ENCODE results near the gene CTSZ. TPM values are rescaled to one million over a fixed set of nuclear protein-coding genes. Genes with fewer than 3 reads are reported as not detected.
"Not testable (repeated sequence)": the region's sequence is repeated elsewhere in the genome, so short reads cannot be mapped to it uniquely, and the experiment has no call there.

CTSZ gene
- total RNA-seq, 2 experiments from 2014 or later: 14.7 to 17.7 TPM

DNA sequence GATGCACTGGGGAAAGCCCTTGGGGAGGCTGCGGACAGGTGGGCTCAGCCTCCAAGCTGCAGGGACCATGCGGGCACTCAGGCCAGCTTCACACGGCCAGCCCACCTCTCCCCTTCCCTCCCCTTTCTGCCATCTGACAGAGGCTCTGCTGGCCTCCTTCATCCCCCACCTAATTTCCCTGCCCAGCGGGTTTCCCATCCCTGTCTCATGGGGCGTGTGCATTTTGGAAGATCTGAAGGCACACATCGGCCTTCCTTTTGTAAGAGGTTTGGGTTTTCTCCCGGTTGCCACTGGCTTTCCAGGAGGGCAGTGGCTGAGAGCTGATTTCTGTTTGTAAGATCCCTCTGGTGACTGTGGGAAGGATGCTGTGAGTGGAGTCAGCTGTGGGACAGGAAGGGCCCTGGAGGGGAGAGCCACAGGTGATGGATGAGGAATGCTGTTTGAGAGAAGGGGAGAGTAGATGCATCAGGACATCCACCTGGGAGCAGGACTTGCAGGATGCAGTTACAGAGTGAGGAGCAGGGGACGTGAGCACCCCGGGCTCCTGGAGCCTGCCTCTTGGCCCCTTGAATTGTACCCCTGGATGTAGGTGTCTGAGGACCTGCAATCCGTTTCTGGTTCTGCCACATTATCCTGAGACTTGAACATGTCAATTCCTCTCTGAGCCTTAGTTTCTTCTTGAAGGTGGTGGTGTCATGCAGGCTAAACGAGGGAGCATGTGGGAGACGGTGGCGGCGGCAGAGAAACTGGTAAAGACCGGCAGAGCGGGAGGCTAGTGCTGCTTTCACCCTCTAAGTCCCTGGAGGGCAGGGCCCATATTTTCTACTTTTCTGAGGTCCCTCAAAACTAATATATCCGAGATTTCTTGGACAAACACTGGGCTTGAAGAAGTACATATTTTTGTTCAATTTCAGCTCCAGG, 6.2 kb upstream of the CTSZ start:
- ChIA-PET CTCF (no interaction called here), POLR2A (no interaction called here)
- Mint-ChIP-seq H3K4me1 (ENCODE audit: low read depth) (peaks cover 44% of the 10 kb centered on the region), H3K27ac (no peak overlapping the region), H3K36me3 (ENCODE audit: low read depth) (no peaks in the 10 kb centered on the region), H3K9me3 (no peaks in the 10 kb centered on the region), H3K27me3 (no peaks in the 10 kb centered on the region), H3K4me3 (no peak overlapping the region)
- Histone ChIP-seq H3K27ac (ENCODE audit: low read depth in 1 of 2, low read length in 2 of 2) (no peak overlapping the region), H3K9me3 (ENCODE audit: control insufficient read depth in 1 of 2, insufficient read depth in 1 of 2, low read length in 2 of 2) (no peaks in the 10 kb centered on the region), H3K4me3 (ENCODE audit: low read length) (no peak overlapping the region), H3K4me1 (ENCODE audit: insufficient read depth, low read length) (peaks cover 31% of the 10 kb centered on the region), H3K36me3 (ENCODE audit: insufficient read depth, low read length) (peaks cover 2% of the 10 kb centered on the region), H3K27me3 (ENCODE audit: control insufficient read depth in 1 of 2, insufficient read depth in 2 of 2, low read length in 2 of 2) (no peaks in the 10 kb centered on the region)
- intact Hi-C loops (cut with DNase I, micrococcal nuclease): no loop called here
- no peak for ATAC-seq (ENCODE audit: poor library complexity)
- DNase-seq: no peak
- no peak for TF ChIP-seq CTCF (IDR thresholded peaks at IDR 0.05)

DNA sequence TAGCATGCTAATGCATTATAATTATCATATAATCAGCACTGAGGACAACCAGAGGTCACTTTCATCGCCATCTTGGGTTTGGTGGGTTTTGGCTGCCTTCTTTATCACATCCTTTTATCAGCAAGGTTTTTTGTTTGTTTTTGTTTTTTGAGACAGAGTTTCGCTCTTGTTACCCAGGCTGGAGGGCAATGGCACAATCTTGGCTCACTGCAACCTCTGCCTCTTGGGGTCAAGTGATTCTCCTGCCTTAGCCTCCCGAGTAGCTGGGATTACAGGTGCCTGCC, 4.8 kb upstream of the CTSZ start:
- H3K27ac Mint-ChIP-seq; ATAC-seq (ENCODE audit: poor library complexity); H3K9me3 Mint-ChIP-seq; DNase-seq; H3K4me3 Mint-ChIP-seq; H3K4me3 ChIP-seq (ENCODE audit: low read length); H3K9me3 ChIP-seq (ENCODE audit: control insufficient read depth in 1 of 2, insufficient read depth in 1 of 2, low read length in 2 of 2); intact Hi-C loops (cut with DNase I, micrococcal nuclease); H3K36me3 ChIP-seq (ENCODE audit: insufficient read depth, low read length); CTCF ChIA-PET; H3K27me3 Mint-ChIP-seq; H3K27ac ChIP-seq (ENCODE audit: low read depth in 1 of 2, low read length in 2 of 2); POLR2A ChIA-PET; H3K36me3 Mint-ChIP-seq (ENCODE audit: low read depth); H3K27me3 ChIP-seq (ENCODE audit: control insufficient read depth in 1 of 2, insufficient read depth in 2 of 2, low read length in 2 of 2): not testable (repeated sequence)
- H3K4me1 ChIP-seq (ENCODE audit: insufficient read depth, low read length): peaks cover 30% of the 10 kb centered on the region
- peaks cover 33% of the 10 kb centered on the region for H3K4me1 Mint-ChIP-seq (ENCODE audit: low read depth)

DNA sequence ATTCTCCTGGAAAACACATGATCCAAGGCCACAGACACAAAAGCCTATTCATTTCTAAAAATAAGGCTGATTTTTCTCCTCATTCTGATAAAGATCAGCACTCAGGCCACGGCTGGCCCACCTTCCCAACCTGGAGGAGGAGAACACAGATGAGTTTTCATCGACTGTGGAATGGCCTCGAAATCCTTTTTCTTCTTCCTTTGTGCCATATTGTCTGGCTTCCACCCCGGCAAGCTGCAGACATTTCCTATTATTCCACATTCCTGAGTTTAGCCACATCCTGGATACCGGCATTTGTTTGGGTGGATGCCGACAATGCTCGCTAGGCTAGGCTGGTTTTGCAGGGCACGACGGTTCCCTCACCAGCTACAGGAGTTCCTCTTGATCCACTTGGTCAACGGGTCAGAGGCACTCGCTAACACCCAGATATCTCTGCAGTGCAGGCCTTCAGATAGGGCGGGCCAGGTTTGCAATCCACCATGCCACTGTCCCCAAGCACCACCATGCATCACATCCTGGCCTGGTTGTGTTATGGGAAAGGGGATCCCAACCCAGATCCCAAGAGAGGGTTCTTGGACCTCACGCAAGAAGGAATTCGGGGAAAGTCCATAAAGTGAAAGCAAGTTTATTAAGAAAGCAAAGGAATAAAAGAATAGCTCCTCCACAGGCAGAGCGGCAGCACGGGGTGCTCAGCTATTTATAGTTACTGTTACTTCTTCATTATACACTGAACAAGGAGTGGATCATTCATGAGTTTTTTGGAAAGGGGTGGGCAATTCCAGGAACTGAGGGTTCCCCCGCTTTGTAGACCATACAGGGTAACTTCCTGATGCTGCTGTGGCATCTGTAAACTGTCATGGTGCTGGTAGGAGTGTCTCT, 4.2 kb upstream of the CTSZ start:
- H3K4me1 Mint-ChIP-seq (ENCODE audit: low read depth): peaks cover 27% of the 10 kb centered on the region
- DNase-seq (no peak), ATAC-seq (ENCODE audit: poor library complexity) (no peak)
- Histone ChIP-seq H3K27me3 (ENCODE audit: control insufficient read depth in 1 of 2, insufficient read depth in 2 of 2, low read length in 2 of 2) (no peaks in the 10 kb centered on the region), H3K4me1 (ENCODE audit: insufficient read depth, low read length) (peaks cover 29% of the 10 kb centered on the region), H3K9me3 (ENCODE audit: control insufficient read depth in 1 of 2, insufficient read depth in 1 of 2, low read length in 2 of 2) (no peaks in the 10 kb centered on the region), H3K36me3 (ENCODE audit: insufficient read depth, low read length) (no peaks in the 10 kb centered on the region), H3K27ac (ENCODE audit: low read depth in 1 of 2, low read length in 2 of 2) (no peak overlapping the region), H3K4me3 (ENCODE audit: low read length) (no peak overlapping the region)
- no peaks in the 10 kb centered on the region for H3K27me3 Mint-ChIP-seq
- no peaks in the 10 kb centered on the region for H3K9me3 Mint-ChIP-seq
- H3K36me3 Mint-ChIP-seq (ENCODE audit: low read depth): no peaks in the 10 kb centered on the region
- no peak for TF ChIP-seq CTCF (IDR thresholded peaks at IDR 0.05)
- H3K4me3 Mint-ChIP-seq: no peak overlapping the region
- intact Hi-C loops (cut with DNase I, micrococcal nuclease): no loop called here
- POLR2A ChIA-PET: no interaction called here
- no peak overlapping the region for H3K27ac Mint-ChIP-seq
- CTCF ChIA-PET: no interaction called here
